ENCODE data around the gene KRT83.
"Not testable (repeated sequence)": the region's sequence is repeated elsewhere in the genome, so short reads cannot be mapped to it uniquely, and the experiment has no call there.

Gene KRT83

GRCh38 chr12:52354200-52354599, 33.0 kb upstream of the KRT83 start:
- no peak for DNase-seq (ENCODE audit: low read depth in 4 of 4, low spot score in 1 of 4)

DNA sequence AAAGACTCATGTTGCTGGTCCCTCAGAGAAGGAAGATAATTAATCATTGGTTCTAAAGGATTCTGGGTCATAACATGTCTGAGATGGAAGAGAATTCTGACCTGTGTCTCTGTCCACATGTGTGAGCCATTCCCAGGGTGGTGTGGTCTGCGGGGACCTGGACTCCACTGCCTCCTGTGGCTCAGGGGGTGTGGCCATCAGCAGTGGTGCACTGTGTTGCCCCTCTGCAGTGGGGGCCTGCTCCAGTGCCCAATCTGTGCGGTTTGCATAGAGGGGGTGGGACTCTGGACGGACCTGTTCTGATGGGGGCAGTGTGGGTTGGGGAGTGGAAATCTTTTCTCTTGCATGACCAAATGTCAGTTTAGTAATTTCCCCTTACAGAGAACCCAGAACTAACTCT, 32.6 kb upstream of the KRT83 start:
- DNase-seq (ENCODE audit: low read depth in 4 of 4, low spot score in 1 of 4): no peak

- no peak for DNase-seq (ENCODE audit: low read depth in 4 of 4, low spot score in 1 of 4)
Observed at GRCh38 chr12:52352951-52353350, 31.8 kb upstream of the KRT83 start.

DNA sequence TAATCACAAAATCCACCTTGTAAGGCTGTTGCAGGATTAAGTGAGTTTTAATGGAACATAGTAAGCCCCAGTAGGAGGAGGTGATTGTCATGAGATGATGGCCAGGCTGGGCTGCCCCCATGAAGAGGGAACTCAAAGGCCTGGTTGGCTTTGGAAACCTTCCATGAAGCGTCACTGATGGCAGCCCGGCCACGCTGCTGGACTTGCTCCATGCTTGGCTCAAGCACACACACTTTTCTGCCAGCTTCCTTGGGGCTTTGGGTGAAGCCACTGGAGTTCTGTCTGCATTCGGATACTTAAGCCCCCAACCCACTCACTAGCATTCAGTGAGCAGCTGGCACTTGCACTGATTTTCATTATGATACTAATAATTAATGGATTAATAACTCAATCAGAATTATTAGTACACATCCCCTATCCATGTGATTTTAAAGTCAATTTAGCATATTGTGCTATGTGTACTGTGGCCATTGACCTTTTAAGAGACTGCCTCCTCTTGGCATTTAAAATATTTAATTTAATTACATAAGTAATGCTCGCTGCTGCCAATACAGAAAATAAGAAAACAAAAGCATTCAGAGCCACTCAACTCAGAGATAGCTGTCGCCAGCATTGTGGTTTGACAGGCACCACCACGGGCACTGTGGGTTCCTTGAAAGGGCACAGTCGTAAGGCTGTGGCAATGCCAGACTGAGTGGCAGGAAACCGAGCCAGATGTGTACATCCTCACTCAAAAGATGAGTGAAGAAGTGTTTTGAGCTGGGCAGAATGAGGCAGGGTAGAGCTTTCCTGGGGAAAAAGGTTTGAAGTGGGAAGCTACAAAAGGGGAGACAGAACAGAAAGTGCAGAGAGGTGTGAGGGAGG, 30.2 kb upstream of the KRT83 start:
- DNase-seq (ENCODE audit: low read depth in 4 of 4, low spot score in 1 of 4): no peak

- no peak for DNase-seq (ENCODE audit: low read depth in 4 of 4, low spot score in 1 of 4)
Observed at GRCh38 chr12:52350786-52351185, 29.6 kb upstream of the KRT83 start.

- DNase-seq (ENCODE audit: low read depth in 4 of 4, low spot score in 1 of 4): no peak
Observed at GRCh38 chr12:52350021-52350620, 28.9 kb upstream of the KRT83 start.

GRCh38 chr12:52349196-52349595, 28.0 kb upstream of the KRT83 start:
- DNase-seq (ENCODE audit: low read depth in 4 of 4, low spot score in 1 of 4): no peak

- DNase-seq (ENCODE audit: low read depth in 4 of 4, low spot score in 1 of 4): no peak
Observed at GRCh38 chr12:52347551-52348510, 26.6 kb upstream of the KRT83 start.

DNA sequence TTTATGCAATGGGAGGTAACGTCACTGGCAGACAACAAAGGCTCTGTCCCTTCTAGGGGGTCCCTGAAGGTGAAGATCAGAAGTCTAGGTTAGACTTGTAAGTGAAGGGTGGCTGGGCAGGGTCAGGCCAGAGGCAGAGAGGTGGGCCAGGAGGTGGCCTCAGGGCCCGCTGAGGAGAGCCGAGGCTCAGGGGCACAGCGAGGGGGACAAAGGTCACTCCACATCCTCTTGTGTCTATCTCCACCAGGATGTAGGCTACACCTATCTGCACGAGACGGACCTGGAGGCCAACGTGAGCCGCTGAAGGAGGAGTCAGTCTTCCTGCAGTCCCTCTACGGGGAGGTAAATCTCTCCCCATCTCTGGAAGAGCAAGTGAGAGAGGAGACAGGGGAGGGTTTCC, 25.8 kb upstream of the KRT83 start:
- no peak for DNase-seq (ENCODE audit: low read depth in 4 of 4, low spot score in 1 of 4)

DNA sequence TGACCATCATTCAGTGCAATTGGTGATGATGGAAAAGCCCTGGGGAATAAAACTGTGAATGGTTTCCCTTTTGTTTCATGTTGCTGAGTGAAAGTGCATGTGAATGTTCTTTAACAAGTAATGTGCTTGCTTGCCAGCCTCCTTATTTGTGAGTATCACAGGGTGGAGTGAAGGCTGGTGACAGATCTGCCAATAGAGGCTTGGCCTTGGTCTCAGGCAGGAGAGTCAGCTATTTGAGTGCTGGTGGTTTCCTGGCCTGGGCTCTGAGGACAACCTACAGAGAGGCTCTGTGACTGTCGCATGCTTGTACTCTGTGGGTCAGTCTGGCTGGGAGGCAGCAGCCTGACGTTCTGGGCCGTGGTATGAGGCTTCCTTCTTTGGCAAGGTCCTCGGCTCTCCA, 25.4 kb upstream of the KRT83 start:
- no peak for DNase-seq (ENCODE audit: low read depth in 4 of 4, low spot score in 1 of 4)

GRCh38 chr12:52345041-52345440, 23.8 kb upstream of the KRT83 start:
- DNase-seq (ENCODE audit: low read depth in 4 of 4, low spot score in 1 of 4): not testable (repeated sequence)

DNA sequence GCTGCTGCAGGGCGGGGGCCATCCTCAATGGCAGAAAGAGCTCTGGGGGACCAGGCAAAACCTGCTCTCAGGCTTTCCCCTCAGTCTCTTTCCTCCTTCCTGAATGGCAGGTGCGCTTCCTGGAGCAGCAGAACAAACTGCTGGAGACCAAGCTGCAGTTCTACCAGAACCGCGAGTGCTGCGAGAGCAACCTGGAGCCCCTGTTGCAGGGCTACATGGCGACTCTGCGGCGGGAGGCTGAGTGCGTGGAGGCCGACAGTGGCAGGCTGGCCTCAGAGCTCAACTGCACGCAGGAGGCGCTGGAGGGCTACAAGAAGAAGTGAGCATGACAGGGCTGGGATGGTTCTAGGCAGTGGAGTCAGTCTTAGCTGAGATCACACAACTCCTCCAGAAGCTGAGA, 22.9 kb upstream of the KRT83 start:
- no peak for DNase-seq (ENCODE audit: low read depth in 4 of 4, low spot score in 1 of 4)

- DNase-seq (ENCODE audit: low read depth in 4 of 4, low spot score in 1 of 4): no peak
Observed at GRCh38 chr12:52343550-52343949, 22.4 kb upstream of the KRT83 start.

GRCh38 chr12:52342781-52343490, 21.7 kb upstream of the KRT83 start:
- DNase-seq (ENCODE audit: low read depth in 4 of 4, low spot score in 1 of 4): no peak

GRCh38 chr12:52341066-52341580, 19.9 kb upstream of the KRT83 start:
- no peak for DNase-seq (ENCODE audit: low read depth in 4 of 4, low spot score in 1 of 4)

DNA sequence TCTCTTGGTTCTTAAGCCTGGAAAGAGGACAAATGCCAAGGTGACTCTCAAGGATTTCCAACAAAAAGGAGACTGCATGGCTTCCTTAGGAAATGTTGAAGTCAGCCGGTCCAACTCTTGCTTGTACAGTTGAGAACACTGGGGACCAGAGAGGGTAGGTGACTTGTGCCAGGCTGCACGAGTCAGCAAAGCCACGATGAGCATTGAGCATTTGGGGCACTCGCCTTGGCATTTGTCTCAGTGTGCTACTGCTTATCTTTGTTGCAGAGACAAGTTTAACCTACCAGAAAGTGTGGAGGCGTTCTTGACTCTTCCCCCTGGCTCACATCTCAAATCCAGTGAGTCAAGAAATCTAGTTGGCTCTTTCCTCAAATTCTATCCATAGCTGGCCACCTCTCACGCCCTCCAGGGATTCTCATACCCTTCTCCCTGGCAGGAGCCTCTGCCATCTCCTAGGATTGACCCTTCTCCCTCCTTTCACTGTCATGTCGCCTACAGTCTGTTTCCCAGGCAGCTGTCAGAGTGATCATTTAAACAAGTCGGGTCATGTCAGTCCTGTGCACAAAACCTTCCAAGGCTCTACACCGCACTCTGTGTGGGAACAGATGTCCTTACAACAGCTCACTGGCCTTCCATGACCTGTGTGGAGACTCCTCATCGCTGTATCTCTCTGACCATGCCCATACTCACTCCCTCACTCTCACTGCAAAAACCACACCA, 17.2 kb upstream of the KRT83 start:
- no peak for DNase-seq (ENCODE audit: low read depth in 4 of 4, low spot score in 1 of 4)

- no peak for DNase-seq (ENCODE audit: low read depth in 4 of 4, low spot score in 1 of 4)
Observed at GRCh38 chr12:52337054-52337453, 15.9 kb upstream of the KRT83 start.

GRCh38 chr12:52336641-52337040, 15.4 kb upstream of the KRT83 start:
- no peak for DNase-seq (ENCODE audit: low read depth in 4 of 4, low spot score in 1 of 4)

GRCh38 chr12:52335598-52336262, 14.5 kb upstream of the KRT83 start:
- DNase-seq (ENCODE audit: low read depth in 4 of 4, low spot score in 1 of 4): no peak

DNA sequence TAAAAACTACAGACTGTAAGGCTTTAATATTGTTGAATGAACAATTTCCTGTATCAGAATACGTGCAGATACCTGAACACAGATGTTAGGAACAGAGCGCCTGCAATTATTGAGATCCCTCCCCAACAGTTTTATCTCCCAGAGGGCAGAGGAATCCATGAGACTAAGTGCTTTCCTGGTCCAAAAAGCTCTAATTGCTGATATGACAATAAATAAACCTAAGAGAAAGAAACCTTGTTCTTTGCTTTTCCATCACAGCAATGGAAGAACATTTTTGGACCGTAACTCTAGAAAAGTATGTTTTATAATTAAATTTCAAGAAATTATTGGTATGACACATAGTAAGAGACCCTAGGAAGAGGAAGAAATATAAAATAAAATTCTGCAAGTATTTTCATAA, 13.0 kb upstream of the KRT83 start:
- no peak for DNase-seq (ENCODE audit: low read depth in 4 of 4, low spot score in 1 of 4)
